Ishikawa (cell line): ENCODE measurements around the gene TIMMDC1.

Experiments
- CEBPB ChIP-seq: IDR thresholded peaks from 2 replicates; pipeline ENCODE4 v1.6.1; 2012
- CREB1 ChIP-seq: IDR thresholded peaks from 2 replicates; pipeline ENCODE4 v1.6.1; 2012; ENCODE audit warnings: low read depth
- FOXM1 ChIP-seq: IDR thresholded peaks from 2 replicates; pipeline ENCODE4 v1.6.1; 2012; ENCODE audit warnings: low read depth, borderline replicate concordance
- TEAD4 ChIP-seq: IDR thresholded peaks from 2 replicates; pipeline ENCODE4 v1.6.1; 2012

GRCh38 chr3:119560160-119560559 lies 61.8 kb downstream of the TIMMDC1 start:
- TF ChIP-seq CEBPB, result no peak
- no peak for TF ChIP-seq TEAD4
- no peak for TF ChIP-seq CREB1
- no peak for TF ChIP-seq FOXM1
